Activated CD4-positive, alpha-beta memory T cell treated with anti-CD3 and anti-CD28 coated beads, Interleukin-2, amount 10 ng/mL, durations not matched to agents 7 days and 5 days (primary cell): ENCODE measurements around the gene MCTP1. TPM values are rescaled to one million over a fixed set of nuclear protein-coding genes. Genes with fewer than 3 reads are reported as not detected.
"Not testable (repeated sequence)": the region's sequence is repeated elsewhere in the genome, so short reads cannot be mapped to it uniquely, and the experiment has no call there.

ENCODE experiments used
- CTCF ChIA-PET: fragments of 350-600 bp; sonication (Branson Sonifier 250); formaldehyde crosslinking; loops from one replicate; lab custom pipeline; 2021; ENCODE audit warnings: antibody characterized with exemption, inconsistent platforms; lab: Charles Lee
- POLR2A ChIA-PET: fragments of 350-600 bp; sonication (Branson Sonifier 250); formaldehyde crosslinking; loops from one replicate; lab custom pipeline; 2021; ENCODE audit warnings: antibody characterized with exemption; lab: Charles Lee
- DNase-seq: peaks from one replicate; pipeline ENCODE4 v3.0.0-alpha.2; 2020
- H3K27ac Mint-ChIP-seq: one replicate; pipeline ENCODE4 v1.8.0; 2021; ENCODE audit warnings: mild to moderate bottlenecking, mixed read lengths
- H3K27me3 Mint-ChIP-seq: one replicate; pipeline ENCODE4 v1.8.0; 2021; ENCODE audit warnings: mixed read lengths
- H3K36me3 Mint-ChIP-seq: one replicate; pipeline ENCODE4 v1.8.0; 2021; ENCODE audit warnings: low read depth, mixed read lengths
- H3K4me1 Mint-ChIP-seq: one replicate; pipeline ENCODE4 v1.8.0; 2021; ENCODE audit warnings: mixed read lengths
- H3K4me3 Mint-ChIP-seq: one replicate; pipeline ENCODE4 v1.8.0; 2021; ENCODE audit warnings: mild to moderate bottlenecking, mixed read lengths
- H3K9me3 Mint-ChIP-seq: one replicate; pipeline ENCODE4 v1.8.0; 2021; ENCODE audit warnings: mixed read lengths
- total RNA-seq, 2 experiments: library from RNA; stranded (reverse); gene quantifications; one replicate each; pipeline ENCODE4 v1.2.3, GENCODE V29; 2021

MCTP1 gene
- total RNA-seq, 2 experiments from 2014 or later: not detected

DNA sequence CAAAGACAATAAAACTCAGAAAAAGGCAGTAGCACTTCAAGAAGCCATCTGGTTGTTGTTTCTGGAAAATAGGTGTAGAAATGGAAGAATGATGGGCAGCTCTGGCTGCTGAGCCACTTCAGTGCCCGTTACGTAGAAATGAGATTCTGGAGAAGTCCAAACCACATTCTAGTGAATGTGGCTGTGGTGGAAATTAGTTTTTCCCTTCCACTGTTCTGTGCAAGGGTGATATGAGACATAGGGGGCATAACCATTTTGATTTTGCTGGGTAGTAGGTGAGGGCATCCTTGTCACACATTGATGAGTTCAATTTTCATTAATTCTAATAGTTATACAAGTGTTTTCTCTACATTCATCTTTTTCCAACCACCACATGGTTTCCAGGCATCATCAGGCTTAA, 275.1 kb downstream of the MCTP1 start:
- DNase-seq: no peak
- CTCF ChIA-PET: no interaction called here
- POLR2A ChIA-PET: no interaction called here
- H3K4me1 Mint-ChIP-seq: no peaks in the 10 kb centered on the region
- H3K27me3 Mint-ChIP-seq: no peaks in the 10 kb centered on the region
- no peak overlapping the region for H3K4me3 Mint-ChIP-seq
- no peaks in the 10 kb centered on the region for H3K9me3 Mint-ChIP-seq
- no peak overlapping the region for H3K27ac Mint-ChIP-seq
- H3K36me3 Mint-ChIP-seq: no peaks in the 10 kb centered on the region

DNA sequence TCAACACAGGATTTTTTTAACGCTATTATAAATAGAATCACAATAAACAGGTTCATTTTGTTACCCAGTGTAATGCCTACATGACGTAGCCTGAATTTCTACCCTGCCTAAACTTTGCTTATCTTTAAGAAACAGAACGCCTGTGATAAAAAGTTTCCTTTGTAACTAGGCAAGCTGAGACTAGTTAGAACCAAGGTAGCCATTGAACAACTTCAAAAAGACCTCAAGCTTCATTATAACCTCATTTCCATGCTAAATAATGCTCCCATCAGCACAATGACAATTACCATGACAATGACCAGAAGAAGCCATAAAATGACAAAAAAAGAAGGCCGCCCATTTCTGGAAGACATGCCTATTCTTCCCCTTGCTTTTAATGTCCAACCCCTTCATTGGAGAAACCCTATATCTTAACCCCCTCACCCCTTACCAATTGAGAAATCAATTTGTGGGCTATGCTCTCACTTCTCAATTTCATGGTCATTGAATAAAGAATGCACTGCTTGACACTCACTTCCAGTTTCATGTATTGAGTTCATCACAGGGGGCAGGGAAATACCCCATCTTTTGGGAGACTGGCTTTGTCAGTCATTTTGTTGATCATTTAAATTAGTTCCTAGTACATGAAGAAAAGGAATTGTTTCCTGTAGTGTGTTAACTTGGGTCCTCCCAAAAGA, 276.8 kb downstream of the MCTP1 start:
- no peaks in the 10 kb centered on the region for H3K4me1 Mint-ChIP-seq
- H3K36me3 Mint-ChIP-seq: no peaks in the 10 kb centered on the region
- H3K27me3 Mint-ChIP-seq: no peaks in the 10 kb centered on the region
- ChIA-PET CTCF (no interaction called here), POLR2A (no interaction called here)
- no peak overlapping the region for H3K4me3 Mint-ChIP-seq
- H3K27ac Mint-ChIP-seq: no peak overlapping the region
- H3K9me3 Mint-ChIP-seq: no peaks in the 10 kb centered on the region
- DNase-seq: no peak

DNA sequence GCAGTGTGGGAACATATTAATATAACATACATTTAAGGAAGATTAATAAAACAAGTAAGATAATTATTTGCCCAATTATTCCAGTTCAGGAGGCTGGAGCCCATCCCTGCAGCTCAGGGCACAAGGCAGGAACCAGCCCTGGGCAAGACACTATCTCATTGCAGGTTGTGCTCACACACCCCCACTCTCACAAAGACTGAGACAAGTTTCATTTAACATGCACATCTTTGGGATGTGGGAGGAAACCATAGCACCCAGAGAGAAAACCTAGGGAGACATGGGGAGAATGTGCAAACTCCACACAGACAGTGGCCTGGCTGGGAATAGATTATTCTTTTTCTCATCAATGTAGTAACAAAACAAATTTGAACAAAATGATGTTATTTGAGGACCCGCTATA, 279.1 kb downstream of the MCTP1 start:
- DNase-seq: no peak
- H3K36me3 Mint-ChIP-seq: no peaks in the 10 kb centered on the region
- ChIA-PET POLR2A (no interaction called here), CTCF (no interaction called here)
- no peak overlapping the region for H3K4me3 Mint-ChIP-seq
- H3K27me3 Mint-ChIP-seq: no peaks in the 10 kb centered on the region
- no peaks in the 10 kb centered on the region for H3K9me3 Mint-ChIP-seq
- H3K27ac Mint-ChIP-seq: no peak overlapping the region
- no peaks in the 10 kb centered on the region for H3K4me1 Mint-ChIP-seq

DNA sequence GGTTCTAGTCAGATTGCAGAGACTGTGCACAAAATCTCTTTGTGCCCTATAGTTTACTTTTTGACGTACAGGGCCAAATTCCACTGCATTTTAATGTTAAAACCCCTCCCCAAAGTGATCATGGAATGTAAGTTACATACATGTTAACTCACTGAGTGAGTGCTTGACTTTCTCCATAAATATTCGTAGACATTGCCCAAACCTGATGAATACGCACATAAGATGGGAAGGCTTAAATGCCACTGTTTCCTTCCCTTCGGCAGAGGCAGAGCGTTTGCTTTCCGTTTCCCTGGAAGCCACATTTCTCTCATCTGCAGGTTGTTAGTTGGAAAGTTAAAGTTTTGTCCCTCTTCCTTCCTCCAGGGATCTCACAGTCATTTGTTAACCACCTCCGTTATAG, 286.2 kb downstream of the MCTP1 start:
- CTCF ChIA-PET: no interaction called here
- Mint-ChIP-seq H3K4me1 (no peaks in the 10 kb centered on the region), H3K36me3 (no peaks in the 10 kb centered on the region), H3K27me3 (no peaks in the 10 kb centered on the region), H3K27ac (no peak overlapping the region), H3K9me3 (no peaks in the 10 kb centered on the region), H3K4me3 (no peak overlapping the region)
- POLR2A ChIA-PET: no interaction called here
- no peak for DNase-seq

DNA sequence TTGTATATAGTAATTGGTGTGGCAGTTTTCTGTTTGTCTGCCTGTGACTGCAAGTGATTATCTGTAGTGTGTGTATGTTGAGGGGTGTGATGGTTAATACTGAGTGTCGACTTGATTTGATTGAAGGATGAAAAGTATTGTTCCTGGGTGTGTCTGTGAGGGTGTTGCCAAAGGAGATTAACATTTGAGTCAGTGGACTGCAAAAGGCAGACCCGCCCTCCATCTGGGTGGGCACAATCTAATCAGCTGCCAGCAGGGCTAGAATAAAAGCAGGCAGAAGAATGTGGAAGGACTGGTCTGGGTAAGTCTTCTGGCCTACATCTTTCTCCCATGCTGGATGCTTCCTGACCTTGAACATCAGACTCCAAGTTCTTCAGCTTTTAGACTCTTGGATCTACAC, 290.4 kb downstream of the MCTP1 start:
- DNase-seq, H3K27me3 Mint-ChIP-seq, POLR2A ChIA-PET, H3K4me3 Mint-ChIP-seq, H3K27ac Mint-ChIP-seq, H3K36me3 Mint-ChIP-seq, H3K9me3 Mint-ChIP-seq, CTCF ChIA-PET, H3K4me1 Mint-ChIP-seq: not testable (repeated sequence)

DNA sequence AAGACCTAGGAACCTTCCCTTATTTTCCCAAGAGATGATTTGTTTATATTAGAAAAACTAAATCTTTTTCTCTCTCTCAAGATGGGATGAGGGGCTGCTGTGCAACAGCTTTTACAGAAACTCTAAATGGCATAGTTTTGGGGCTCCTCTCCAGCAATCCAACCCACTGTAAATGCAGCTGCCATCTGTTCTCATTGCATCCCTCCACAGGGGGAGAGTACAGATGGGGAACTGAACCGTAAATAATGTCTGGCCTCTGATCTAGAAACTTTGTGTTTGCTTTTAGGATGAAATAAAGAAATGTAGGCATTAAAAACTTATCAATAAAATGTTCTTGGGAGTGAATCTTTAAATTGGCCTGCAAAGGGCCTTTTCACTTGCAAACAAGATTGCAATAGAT, 291.4 kb downstream of the MCTP1 start:
- Mint-ChIP-seq H3K4me3 (no peak overlapping the region), H3K9me3 (no peaks in the 10 kb centered on the region), H3K27me3 (no peaks in the 10 kb centered on the region), H3K4me1 (no peaks in the 10 kb centered on the region), H3K36me3 (no peaks in the 10 kb centered on the region), H3K27ac (no peak overlapping the region)
- ChIA-PET CTCF (no interaction called here), POLR2A (no interaction called here)
- DNase-seq: no peak

DNA sequence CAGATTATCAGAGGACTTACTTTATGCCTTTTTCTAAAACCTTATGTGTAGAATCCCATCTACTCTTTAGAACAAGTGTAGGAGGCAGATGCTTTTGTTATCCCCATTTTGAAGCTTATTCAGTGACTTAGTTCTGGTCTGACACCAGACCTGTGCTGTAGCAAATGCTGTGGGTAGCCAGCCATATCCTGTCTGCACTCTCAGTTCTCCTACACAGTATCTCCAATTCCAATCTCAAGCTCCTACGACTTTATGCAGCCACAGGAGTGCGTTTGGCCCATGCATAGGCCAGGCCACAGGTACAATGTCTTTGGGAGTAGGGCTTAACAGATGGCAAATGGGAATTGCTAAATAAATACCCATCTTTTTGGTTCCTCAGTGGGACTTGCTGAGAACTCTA, 292.6 kb downstream of the MCTP1 start:
- H3K27me3 Mint-ChIP-seq: no peaks in the 10 kb centered on the region
- POLR2A ChIA-PET: no interaction called here
- H3K9me3 Mint-ChIP-seq: no peaks in the 10 kb centered on the region
- H3K27ac Mint-ChIP-seq: no peak overlapping the region
- H3K4me3 Mint-ChIP-seq: no peak overlapping the region
- no peaks in the 10 kb centered on the region for H3K36me3 Mint-ChIP-seq
- no peak for DNase-seq
- H3K4me1 Mint-ChIP-seq: no peaks in the 10 kb centered on the region
- CTCF ChIA-PET: no interaction called here

DNA sequence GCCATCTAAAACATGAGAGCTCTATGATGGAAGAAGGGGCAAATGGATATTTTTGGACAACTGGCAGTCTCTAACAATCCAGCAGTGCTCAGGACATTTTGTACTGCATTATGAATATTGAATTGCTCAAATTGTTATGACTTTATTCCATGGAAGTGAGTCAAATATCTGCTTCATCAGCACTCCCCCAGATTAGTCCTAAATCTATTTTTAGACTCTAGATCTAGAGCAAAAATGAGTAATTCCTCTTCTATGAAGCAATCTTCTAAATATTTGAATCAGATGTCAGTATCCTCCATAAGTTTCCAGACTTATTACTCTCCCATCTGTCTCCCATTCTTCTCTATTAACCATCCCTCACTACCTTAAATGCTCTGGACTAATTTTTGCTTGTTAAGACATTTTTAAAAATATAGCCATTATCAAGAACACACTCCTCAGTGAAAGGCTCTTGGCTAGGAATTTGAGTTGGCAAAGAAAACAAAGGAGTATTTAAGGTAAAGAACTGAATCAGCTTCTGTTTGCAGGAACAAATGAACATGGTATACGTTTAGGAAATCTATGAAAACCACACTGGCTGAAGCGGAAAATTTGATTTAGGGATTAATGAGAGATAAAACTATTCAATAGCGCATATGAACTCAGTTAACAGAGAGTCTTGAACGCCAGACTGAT, 300.9 kb downstream of the MCTP1 start:
- Mint-ChIP-seq H3K4me3 (no peak overlapping the region), H3K36me3 (no peaks in the 10 kb centered on the region), H3K9me3 (no peaks in the 10 kb centered on the region), H3K27ac (no peak overlapping the region), H3K27me3 (peaks cover 4% of the 10 kb centered on the region), H3K4me1 (no peaks in the 10 kb centered on the region)
- no peak for DNase-seq
- CTCF ChIA-PET: no interaction called here
- POLR2A ChIA-PET: no interaction called here

DNA sequence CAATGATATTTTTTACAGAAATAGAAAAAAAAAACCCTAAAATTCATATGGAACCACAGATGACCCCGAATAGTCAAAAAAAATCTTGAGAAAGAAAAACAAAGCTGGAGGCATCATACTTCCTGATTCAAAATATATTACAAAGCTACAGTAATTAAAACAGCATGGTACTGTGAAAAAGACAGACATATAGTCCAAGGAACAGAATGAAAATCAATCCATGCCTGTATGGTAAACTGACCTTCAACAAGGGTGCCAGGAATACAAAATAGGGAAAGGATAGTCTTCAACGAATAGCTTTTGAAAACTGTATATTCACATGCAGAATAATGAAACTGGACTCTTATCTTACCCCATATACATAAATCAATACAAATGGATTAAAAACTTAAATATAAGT, 307.5 kb downstream of the MCTP1 start:
- no peak for DNase-seq
- H3K4me1 Mint-ChIP-seq: no peaks in the 10 kb centered on the region
- H3K9me3 Mint-ChIP-seq: no peaks in the 10 kb centered on the region
- H3K4me3 Mint-ChIP-seq: no peak overlapping the region
- H3K36me3 Mint-ChIP-seq: no peaks in the 10 kb centered on the region
- ChIA-PET CTCF (interaction anchor here (1.9 kb wide), 1 partner anchor 9 kb away, joined by 4 read pairs; no protein-coding TSS in a partner anchor), POLR2A (no interaction called here)
- no peak overlapping the region for H3K27ac Mint-ChIP-seq
- peaks cover 4% of the 10 kb centered on the region for H3K27me3 Mint-ChIP-seq

DNA sequence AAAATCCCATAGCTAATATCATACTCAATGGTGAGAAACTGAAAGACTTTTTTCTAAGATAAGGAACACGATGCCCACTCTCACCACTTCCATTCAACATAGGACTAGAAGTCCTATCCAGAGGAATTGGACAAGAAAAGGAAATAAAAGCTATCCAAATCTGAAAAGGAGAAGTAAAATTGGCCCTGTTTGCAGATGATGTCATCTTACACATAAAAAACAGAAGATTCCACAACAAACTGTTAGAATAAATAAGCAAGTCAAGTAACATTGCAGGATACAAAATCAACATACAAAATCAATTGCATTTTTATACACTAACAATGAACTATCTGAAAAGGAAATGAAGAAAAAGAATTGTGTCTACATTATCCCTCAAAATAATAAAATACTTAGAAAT, 308.0 kb downstream of the MCTP1 start:
- H3K27me3 Mint-ChIP-seq: peaks cover 9% of the 10 kb centered on the region
- no peaks in the 10 kb centered on the region for H3K36me3 Mint-ChIP-seq

DNA sequence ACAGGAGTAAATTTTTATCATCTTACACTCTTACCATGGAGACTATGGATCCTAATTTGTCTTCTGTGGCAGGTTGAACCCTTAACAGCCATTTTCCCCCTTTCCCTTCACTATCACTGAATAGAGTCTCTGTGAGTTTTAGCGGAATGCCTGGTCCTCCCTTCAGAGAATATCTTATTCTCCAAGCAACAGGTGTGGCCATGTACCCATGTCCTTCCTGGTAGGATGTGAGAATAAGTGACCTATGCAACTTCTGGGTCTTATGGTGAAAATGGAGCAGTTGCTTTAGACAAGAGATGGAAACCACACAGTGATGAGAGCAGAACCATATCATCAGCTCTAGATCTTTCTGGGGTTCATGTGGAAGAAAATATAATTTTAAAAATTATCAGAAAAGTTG, 312.6 kb downstream of the MCTP1 start:
- no peak for DNase-seq
- no peaks in the 10 kb centered on the region for H3K36me3 Mint-ChIP-seq
- H3K27ac Mint-ChIP-seq: no peak overlapping the region
- CTCF ChIA-PET: no interaction called here
- no peaks in the 10 kb centered on the region for H3K9me3 Mint-ChIP-seq
- H3K27me3 Mint-ChIP-seq: peaks cover 10% of the 10 kb centered on the region
- H3K4me3 Mint-ChIP-seq: no peak overlapping the region
- H3K4me1 Mint-ChIP-seq: no peaks in the 10 kb centered on the region
- POLR2A ChIA-PET: no interaction called here

More for the DNA sequence above, 308.0 kb downstream of the MCTP1 start:
- CTCF ChIA-PET: interaction anchor here (1.9 kb wide), 1 partner anchor 9 kb away, joined by 4 read pairs; no protein-coding TSS in a partner anchor
- Mint-ChIP-seq H3K27ac (no peak overlapping the region), H3K9me3 (no peaks in the 10 kb centered on the region), H3K4me1 (no peaks in the 10 kb centered on the region), H3K4me3 (no peak overlapping the region)
- POLR2A ChIA-PET: no interaction called here
- no peak for DNase-seq

DNA sequence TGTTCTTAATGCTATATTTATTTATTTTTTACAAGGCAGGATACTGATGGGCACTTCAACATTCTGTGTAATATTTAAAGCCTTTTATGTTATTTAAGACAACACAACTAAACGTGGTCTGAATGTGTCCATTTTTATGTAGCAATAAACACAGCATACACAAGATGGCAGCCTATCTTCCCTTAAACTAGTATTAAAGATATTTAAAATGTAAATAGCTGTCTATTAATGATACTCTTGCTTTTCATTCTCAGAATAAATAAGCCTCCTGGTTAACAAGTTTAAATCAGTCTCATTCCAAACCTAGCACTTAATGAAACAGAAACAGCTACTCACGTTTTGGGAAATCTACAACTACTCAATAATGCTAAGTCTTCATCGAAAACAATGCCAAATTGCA, 315.7 kb downstream of the MCTP1 start:
- POLR2A ChIA-PET: no interaction called here
- H3K4me3 Mint-ChIP-seq: no peak overlapping the region
- H3K9me3 Mint-ChIP-seq: no peaks in the 10 kb centered on the region
- no peak for DNase-seq
- no peak overlapping the region for H3K27ac Mint-ChIP-seq
- peaks cover 10% of the 10 kb centered on the region for H3K27me3 Mint-ChIP-seq
- H3K36me3 Mint-ChIP-seq: no peaks in the 10 kb centered on the region
- no peaks in the 10 kb centered on the region for H3K4me1 Mint-ChIP-seq
- CTCF ChIA-PET: interaction anchor here (1.2 kb wide), 1 partner anchor 294 kb away, joined by 3 read pairs; no protein-coding TSS in a partner anchor

DNA sequence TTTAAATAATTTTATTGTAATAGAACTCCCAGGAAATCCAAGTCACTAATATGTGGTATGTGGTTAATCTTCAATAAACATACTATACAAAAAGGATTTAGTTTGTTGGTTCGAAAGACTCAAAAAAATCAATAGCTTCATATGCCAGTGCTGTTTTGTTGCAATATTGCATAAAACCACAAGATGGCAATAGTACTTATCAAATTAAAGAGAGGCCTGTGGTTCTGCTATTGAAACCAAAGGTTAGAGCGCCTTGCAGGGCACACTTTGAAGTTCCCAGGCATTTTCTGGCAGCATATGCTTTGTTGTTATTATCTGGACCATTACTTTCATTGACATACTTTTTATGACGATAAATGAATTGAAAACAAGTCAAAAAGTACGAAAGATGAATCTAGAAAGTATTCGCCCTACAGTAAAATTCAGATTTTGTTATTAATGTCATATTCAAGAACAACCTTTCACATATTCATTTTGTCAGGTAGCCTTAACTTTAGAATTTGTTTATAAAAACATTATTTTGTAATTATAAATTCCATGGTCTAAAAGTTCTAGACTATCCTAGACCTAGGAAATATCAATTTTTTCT, 316.3 kb downstream of the MCTP1 start:
- ChIA-PET CTCF (interaction anchor here (0.5 to 1.4 kb wide), 5 partner anchors 8 to 294 kb away, joined by 3 to 4 read pairs (median 4); no protein-coding TSS in a partner anchor), POLR2A (no interaction called here)
- DNase-seq: no peak
- no peak overlapping the region for H3K4me3 Mint-ChIP-seq
- no peaks in the 10 kb centered on the region for H3K36me3 Mint-ChIP-seq
- no peaks in the 10 kb centered on the region for H3K9me3 Mint-ChIP-seq
- H3K4me1 Mint-ChIP-seq: no peaks in the 10 kb centered on the region
- no peak overlapping the region for H3K27ac Mint-ChIP-seq
- H3K27me3 Mint-ChIP-seq: peaks cover 10% of the 10 kb centered on the region
